MM.1S (cell line): ENCODE results near the gene TMSB10.

ENCODE experiments used
- DNase-seq: peaks from one replicate; pipeline ENCODE4 v3.0.0-alpha.2; 2015
- H2AFZ ChIP-seq: fragments of 300-600 bp; sonication (generic); 2 replicates; pipeline ENCODE4 v1.6.0; 2016; ENCODE audit warnings: antibody characterized with exemption, low read length
- H3F3A ChIP-seq: fragments of 300-600 bp; sonication (generic); 2 replicates; pipeline ENCODE4 v1.6.1; 2016; ENCODE audit warnings: mild to moderate bottlenecking, antibody characterized with exemption, low read length, moderate library complexity, mixed read lengths; ENCODE audit not compliant: insufficient read depth
- H3K27ac ChIP-seq: fragments of 300-600 bp; sonication (generic); 2 replicates; pipeline ENCODE4 v1.5.1; 2016; ENCODE audit warnings: mild to moderate bottlenecking, low read length
- H3K27me3 ChIP-seq: fragments of 300-600 bp; sonication (generic); replicated peaks from 2 replicates; pipeline ENCODE4 v1.6.0; 2016; ENCODE audit warnings: low read length; ENCODE audit not compliant: insufficient read depth
- H3K36me3 ChIP-seq: fragments of 300-600 bp; sonication (generic); replicated peaks from 2 replicates; pipeline ENCODE4 v1.6.1; 2016; ENCODE audit warnings: mild to moderate bottlenecking, low read length, mixed read lengths; ENCODE audit not compliant: insufficient read depth
- H3K4me1 ChIP-seq: fragments of 300-600 bp; sonication (generic); 2 replicates; pipeline ENCODE4 v1.6.1; 2016; ENCODE audit warnings: low read length, mixed read lengths
- H3K4me2 ChIP-seq: fragments of 300-600 bp; sonication (generic); 2 replicates; pipeline ENCODE4 v1.6.0; 2016; ENCODE audit warnings: low read depth, low read length
- H3K4me3 ChIP-seq: fragments of 300-600 bp; sonication (generic); 2 replicates; pipeline ENCODE4 v1.5.1; 2016; ENCODE audit warnings: low read length, mixed read lengths
- H3K79me2 ChIP-seq: fragments of 300-600 bp; sonication (generic); 2 replicates; pipeline ENCODE4 v1.6.1; 2016; ENCODE audit warnings: mixed run types, low read length, mixed read lengths
- H3K9ac ChIP-seq: fragments of 300-600 bp; sonication (generic); 2 replicates; pipeline ENCODE4 v1.6.1; 2016; ENCODE audit warnings: low read length, mixed read lengths
- H3K9me2 ChIP-seq: fragments of 300-600 bp; sonication (generic); replicated peaks from 2 replicates; pipeline ENCODE4 v1.6.1; 2016; ENCODE audit warnings: mild to moderate bottlenecking, low read length, mixed read lengths; ENCODE audit not compliant: insufficient read depth
- H3K9me3 ChIP-seq: fragments of 300-600 bp; sonication (generic); replicated peaks from 2 replicates; pipeline ENCODE4 v1.6.1; 2016; ENCODE audit warnings: mild to moderate bottlenecking, low read length, mixed read lengths; ENCODE audit not compliant: insufficient read depth
- H4K20me1 ChIP-seq: fragments of 300-600 bp; sonication (generic); 2 replicates; pipeline ENCODE4 v1.6.1; 2016; ENCODE audit warnings: mild to moderate bottlenecking, low read length, moderate library complexity, mixed read lengths; ENCODE audit not compliant: insufficient read depth
- EZH2 ChIP-seq: fragments of 300-600 bp; sonication (generic); optimal IDR thresholded peaks from 2 replicates; pipeline ENCODE3; 2017; ENCODE audit warnings: low read depth, mild to moderate bottlenecking, antibody characterized with exemption, low read length, mixed read lengths
- EZH2phosphoT487 ChIP-seq: fragments of 300-600 bp; sonication (generic); IDR thresholded peaks from 2 replicates; pipeline ENCODE4 v1.6.1; 2018; ENCODE audit warnings: antibody characterized with exemption, low read length
- TF ChIP-seq, protein P1 (sequence below): fragments of 300-600 bp; sonication (generic); IDR thresholded peaks from 2 replicates; pipeline ENCODE4 v1.5.1; 2016; ENCODE audit warnings: antibody characterized with exemption, low read length, mixed read lengths

The TMSB10 gene

DNA sequence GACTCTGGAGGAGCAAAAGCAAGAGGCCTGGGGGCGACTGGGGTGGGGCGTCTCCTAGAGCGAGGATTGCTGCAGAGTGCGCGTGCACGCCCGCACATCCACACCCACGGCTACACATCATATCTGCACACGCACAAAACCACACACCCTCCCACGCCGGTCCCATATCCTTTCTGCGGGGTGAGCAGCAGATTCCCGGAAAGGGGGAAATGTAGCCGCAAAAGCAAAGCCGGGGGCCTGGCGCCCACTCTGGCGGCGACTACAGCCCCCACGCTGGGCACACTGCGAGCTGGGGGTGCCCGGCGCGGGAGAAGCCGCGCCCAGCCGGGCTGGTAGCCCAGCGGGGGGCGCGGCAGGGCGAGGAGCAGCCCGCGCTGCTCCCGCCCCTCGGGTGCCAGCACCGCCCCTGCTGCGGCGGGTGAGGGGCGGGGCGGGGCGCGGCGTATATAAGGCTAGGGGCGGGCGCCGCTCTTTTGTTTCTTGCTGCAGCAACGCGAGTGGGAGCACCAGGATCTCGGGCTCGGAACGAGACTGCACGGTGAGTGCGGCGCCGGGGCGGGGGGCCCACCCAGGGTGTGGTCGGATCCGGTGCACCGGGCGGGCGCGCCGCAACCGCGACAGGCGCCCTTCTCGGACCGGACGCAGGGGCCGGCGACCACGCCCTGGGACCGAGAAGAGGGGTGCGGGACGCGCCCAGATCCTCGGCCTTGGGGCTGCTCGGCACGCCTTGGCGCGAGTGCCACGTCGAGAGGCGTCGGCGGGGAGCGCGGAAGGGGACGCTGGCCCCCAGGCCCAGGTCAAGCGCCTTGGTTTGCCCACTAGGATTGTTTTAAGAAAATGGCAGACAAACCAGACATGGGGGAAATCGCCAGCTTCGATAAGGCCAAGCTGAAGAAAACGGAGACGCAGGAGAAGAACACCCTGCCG lies at the start of gene TMSB10:
TSS of gene TMSB10 (plus strand) at position 476 of the 927 bp plus-strand sequence.
- Histone ChIP-seq H3K9me3 (no peaks in the 10 kb centered on the region), H3K9me2 (no peaks in the 10 kb centered on the region), H3K27me3 (no peaks in the 10 kb centered on the region), H2AFZ (peak within 1 kb of the TSS; percentile 91), H4K20me1 (no peaks in the 10 kb centered on the region), H3K4me1 (peaks cover 16% of the 10 kb centered on the region), H3K36me3 (no peaks in the 10 kb centered on the region), H3K27ac (peak within 1 kb of the TSS; percentile 59; the same call in 1 of the 2 replicates), H3K79me2 (peaks cover 12% of the 10 kb centered on the region), H3K9ac (peak within 1 kb of the TSS; percentile 62), H3K4me2 (peak within 1 kb of the TSS; percentile 79), H3K4me3 (peak within 1 kb of the TSS; percentile 74), H3F3A (peaks cover 5% of the 10 kb centered on the region; the same call in 1 of the 2 replicates)
- TF ChIP-seq EZH2phosphoT487: no peak
- TF ChIP-seq EZH2: no peak
- TF ChIP-seq, protein P1, sequence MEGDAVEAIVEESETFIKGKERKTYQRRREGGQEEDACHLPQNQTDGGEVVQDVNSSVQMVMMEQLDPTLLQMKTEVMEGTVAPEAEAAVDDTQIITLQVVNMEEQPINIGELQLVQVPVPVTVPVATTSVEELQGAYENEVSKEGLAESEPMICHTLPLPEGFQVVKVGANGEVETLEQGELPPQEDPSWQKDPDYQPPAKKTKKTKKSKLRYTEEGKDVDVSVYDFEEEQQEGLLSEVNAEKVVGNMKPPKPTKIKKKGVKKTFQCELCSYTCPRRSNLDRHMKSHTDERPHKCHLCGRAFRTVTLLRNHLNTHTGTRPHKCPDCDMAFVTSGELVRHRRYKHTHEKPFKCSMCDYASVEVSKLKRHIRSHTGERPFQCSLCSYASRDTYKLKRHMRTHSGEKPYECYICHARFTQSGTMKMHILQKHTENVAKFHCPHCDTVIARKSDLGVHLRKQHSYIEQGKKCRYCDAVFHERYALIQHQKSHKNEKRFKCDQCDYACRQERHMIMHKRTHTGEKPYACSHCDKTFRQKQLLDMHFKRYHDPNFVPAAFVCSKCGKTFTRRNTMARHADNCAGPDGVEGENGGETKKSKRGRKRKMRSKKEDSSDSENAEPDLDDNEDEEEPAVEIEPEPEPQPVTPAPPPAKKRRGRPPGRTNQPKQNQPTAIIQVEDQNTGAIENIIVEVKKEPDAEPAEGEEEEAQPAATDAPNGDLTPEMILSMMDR: peak; percentile 8; the same call in 1 of the 2 replicates
- DNase-seq: peak; percentile 75

DNA sequence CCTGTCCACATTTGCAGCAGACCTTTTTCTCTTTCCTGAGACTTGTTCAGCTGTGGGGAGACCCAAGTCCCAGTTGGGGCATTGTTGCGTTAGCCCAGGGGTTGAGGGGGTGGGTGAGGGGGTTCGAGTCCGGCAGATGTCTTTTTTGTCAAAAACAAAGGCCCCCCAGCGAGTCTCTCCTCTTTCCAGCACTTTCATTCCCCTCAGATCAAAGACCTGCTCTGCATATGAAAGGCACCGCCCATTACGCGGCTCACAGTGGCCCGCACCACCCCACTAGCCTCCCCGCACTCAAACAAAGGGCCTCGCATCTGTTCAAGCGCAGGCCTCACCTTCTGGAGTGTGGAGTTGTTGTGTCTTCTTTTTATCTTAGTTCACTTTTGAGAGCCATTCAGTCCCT lies 49.7 kb upstream of the TMSB10 start:
- no peak for DNase-seq

DNA sequence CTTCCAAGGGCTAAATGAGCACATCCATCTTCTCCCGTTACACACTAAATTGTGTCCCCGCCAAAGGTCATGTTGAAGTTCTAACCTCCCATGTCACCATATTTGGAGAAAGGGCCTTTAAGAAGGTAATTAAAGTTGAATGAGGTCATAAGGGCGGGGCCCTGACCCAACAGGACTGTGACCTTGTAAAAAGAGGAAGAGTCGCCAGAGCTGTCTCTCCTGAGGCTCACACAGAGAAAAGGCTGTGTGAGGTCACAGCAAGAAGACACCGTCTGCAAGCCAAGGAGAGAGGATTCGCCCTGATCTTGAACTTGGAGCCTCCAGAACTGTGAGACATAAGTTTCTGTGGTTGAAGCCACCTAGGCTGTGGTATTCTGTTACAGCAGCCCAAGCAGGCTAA lies 48.7 kb upstream of the TMSB10 start:
- H3K9me3 ChIP-seq: no peaks in the 10 kb centered on the region
- no peak overlapping the region for H3K9ac ChIP-seq
- H3K4me2 ChIP-seq: no peak overlapping the region
- H3K27ac ChIP-seq: no peak overlapping the region
- TF ChIP-seq, protein P1: no peak
- TF ChIP-seq EZH2phosphoT487 (no peak), EZH2 (no peak)
- no peak overlapping the region for H3K4me3 ChIP-seq
- no peaks in the 10 kb centered on the region for H3K27me3 ChIP-seq
- no peak for DNase-seq
- H3K9me2 ChIP-seq: no peaks in the 10 kb centered on the region
- no peaks in the 10 kb centered on the region for H3F3A ChIP-seq
- H4K20me1 ChIP-seq: no peaks in the 10 kb centered on the region
- no peak overlapping the region for H2AFZ ChIP-seq
- no peaks in the 10 kb centered on the region for H3K79me2 ChIP-seq
- no peaks in the 10 kb centered on the region for H3K36me3 ChIP-seq
- H3K4me1 ChIP-seq: no peaks in the 10 kb centered on the region; the same call in 1 of the 2 replicates

More for the DNA sequence above, 49.7 kb upstream of the TMSB10 start:
- Histone ChIP-seq H3K4me1 (no peaks in the 10 kb centered on the region; the same call in 1 of the 2 replicates), H3K9ac (no peak overlapping the region), H3K36me3 (no peaks in the 10 kb centered on the region), H3F3A (no peaks in the 10 kb centered on the region), H3K27ac (no peak overlapping the region), H3K79me2 (no peaks in the 10 kb centered on the region), H3K4me3 (no peak overlapping the region), H3K9me2 (no peaks in the 10 kb centered on the region), H3K27me3 (no peaks in the 10 kb centered on the region), H3K9me3 (no peaks in the 10 kb centered on the region), H4K20me1 (no peaks in the 10 kb centered on the region), H3K4me2 (no peak overlapping the region), H2AFZ (no peak overlapping the region)
- TF ChIP-seq, protein P1: no peak
- TF ChIP-seq EZH2phosphoT487 (no peak), EZH2 (no peak)
